ENCODE measurements around the gene KRT10.
"Not testable (repeated sequence)": the region's sequence is repeated elsewhere in the genome, so short reads cannot be mapped to it uniquely, and the experiment has no call there.

KRT10 gene

GRCh38 chr17:40859536-40859935 is 37.1 kb upstream of the KRT10 start:
- ChIA-PET POLR2A (no interaction called here), CTCF (interaction anchor here (0.7 to 7.3 kb wide), 8 partner anchors 12 to 803 kb away, joined by 3 to 57 read pairs (median 5); no protein-coding TSS in a partner anchor)
- no peak for DNase-seq (ENCODE audit: extremely low spot score)
- TF ChIP-seq CTCF (IDR thresholded peaks at IDR 0.05; ENCODE audit: control extremely low read depth, extremely low read depth, low read depth, missing control alignments): no peak

GRCh38 chr17:40858667-40859066 is 36.3 kb upstream of the KRT10 start:
- CTCF ChIA-PET: interaction anchor here (0.7 to 7.3 kb wide), 5 partner anchors 51 to 803 kb away, joined by 3 to 57 read pairs (median 13); no protein-coding TSS in a partner anchor
- DNase-seq (ENCODE audit: extremely low spot score); POLR2A ChIA-PET: not testable (repeated sequence)

GRCh38 chr17:40857535-40857934 is 35.1 kb upstream of the KRT10 start:
- POLR2A ChIA-PET: no interaction called here
- CTCF ChIA-PET: interaction anchor here (0.6 to 7.3 kb wide), 11 partner anchors 9 to 810 kb away, joined by 3 to 57 read pairs (median 7); partner anchors contain the start of gene KRT12
- no peak for TF ChIP-seq CTCF (IDR thresholded peaks at IDR 0.05; ENCODE audit: control extremely low read depth, extremely low read depth, low read depth, missing control alignments)
- no peak for DNase-seq (ENCODE audit: extremely low spot score)

- CTCF ChIA-PET: interaction anchor here (0.9 to 7.3 kb wide), 4 partner anchors 8 to 812 kb away, joined by 5 to 57 read pairs (median 20); no protein-coding TSS in a partner anchor
- POLR2A ChIA-PET: no interaction called here
- no peak for DNase-seq (ENCODE audit: extremely low spot score)
- TF ChIP-seq CTCF (IDR thresholded peaks at IDR 0.05; ENCODE audit: control extremely low read depth, extremely low read depth, low read depth, missing control alignments): no peak
Observed at GRCh38 chr17:40854175-40854814, 31.9 kb upstream of the KRT10 start.

- ChIA-PET CTCF (interaction anchor here (0.9 to 1.7 kb wide), 6 partner anchors 9 to 815 kb away, joined by 3 to 5 read pairs (median 4); no protein-coding TSS in a partner anchor), POLR2A (no interaction called here)
- TF ChIP-seq CTCF (IDR thresholded peaks at IDR 0.05; ENCODE audit: control extremely low read depth, extremely low read depth, low read depth, missing control alignments): no peak
- DNase-seq (ENCODE audit: extremely low spot score): no peak
Observed at GRCh38 chr17:40852364-40852763, 29.9 kb upstream of the KRT10 start.

- no peak for TF ChIP-seq CTCF (IDR thresholded peaks at IDR 0.05; ENCODE audit: control extremely low read depth, extremely low read depth, low read depth, missing control alignments)
- ChIA-PET CTCF (interaction anchor here (1.6 kb wide), 1 partner anchor 798 kb away, joined by 5 read pairs; no protein-coding TSS in a partner anchor), POLR2A (no interaction called here)
- no peak for DNase-seq (ENCODE audit: extremely low spot score)
Observed at GRCh38 chr17:40850293-40850972, 28.0 kb upstream of the KRT10 start.

- ChIA-PET CTCF (interaction anchor here (1.3 kb wide), 1 partner anchor 813 kb away, joined by 4 read pairs; no protein-coding TSS in a partner anchor), POLR2A (no interaction called here)
- DNase-seq (ENCODE audit: extremely low spot score): no peak
- no peak for TF ChIP-seq CTCF (IDR thresholded peaks at IDR 0.05; ENCODE audit: control extremely low read depth, extremely low read depth, low read depth, missing control alignments)
Observed at GRCh38 chr17:40849723-40850122, 27.3 kb upstream of the KRT10 start.
